ENCODE results near the gene GRPEL1. TPM values are rescaled to one million over a fixed set of nuclear protein-coding genes. Genes with fewer than 3 reads are reported as not detected.

GRPEL1 gene
- total RNA-seq, 1 experiment from 2014 or later = 78.2 TPM

DNA sequence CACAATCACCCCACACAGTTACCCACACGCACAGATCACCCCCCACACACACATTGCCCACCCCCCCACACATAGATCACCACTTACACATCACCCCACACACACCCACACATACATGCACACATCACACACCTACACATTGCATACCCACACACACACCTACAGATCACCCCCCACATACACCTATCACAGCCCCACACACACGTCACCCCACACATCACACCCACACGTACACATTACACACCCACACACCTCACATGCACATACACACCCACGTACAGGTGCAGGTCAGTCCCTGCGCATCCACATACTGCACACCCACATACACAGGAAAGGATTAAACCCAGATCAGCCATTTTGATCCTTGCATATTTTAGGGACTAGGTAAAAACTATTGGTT, 40.0 kb downstream of the GRPEL1 start:
- no peak overlapping the region for H3K27ac ChIP-seq (ENCODE audit: low read depth, low read length, poor library complexity, severe bottlenecking)
- no TSS peak for BruUV-seq (replicated peaks)
- ChIA-PET POLR2A (ENCODE audit: low non-redundant PET) (no interaction called here), CTCF (no interaction called here)
- TF ChIP-seq, protein P1, sequence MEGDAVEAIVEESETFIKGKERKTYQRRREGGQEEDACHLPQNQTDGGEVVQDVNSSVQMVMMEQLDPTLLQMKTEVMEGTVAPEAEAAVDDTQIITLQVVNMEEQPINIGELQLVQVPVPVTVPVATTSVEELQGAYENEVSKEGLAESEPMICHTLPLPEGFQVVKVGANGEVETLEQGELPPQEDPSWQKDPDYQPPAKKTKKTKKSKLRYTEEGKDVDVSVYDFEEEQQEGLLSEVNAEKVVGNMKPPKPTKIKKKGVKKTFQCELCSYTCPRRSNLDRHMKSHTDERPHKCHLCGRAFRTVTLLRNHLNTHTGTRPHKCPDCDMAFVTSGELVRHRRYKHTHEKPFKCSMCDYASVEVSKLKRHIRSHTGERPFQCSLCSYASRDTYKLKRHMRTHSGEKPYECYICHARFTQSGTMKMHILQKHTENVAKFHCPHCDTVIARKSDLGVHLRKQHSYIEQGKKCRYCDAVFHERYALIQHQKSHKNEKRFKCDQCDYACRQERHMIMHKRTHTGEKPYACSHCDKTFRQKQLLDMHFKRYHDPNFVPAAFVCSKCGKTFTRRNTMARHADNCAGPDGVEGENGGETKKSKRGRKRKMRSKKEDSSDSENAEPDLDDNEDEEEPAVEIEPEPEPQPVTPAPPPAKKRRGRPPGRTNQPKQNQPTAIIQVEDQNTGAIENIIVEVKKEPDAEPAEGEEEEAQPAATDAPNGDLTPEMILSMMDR (conservative IDR thresholded peaks at IDR 0.05; ENCODE audit: low read depth, low read length) = no peak
- no peak for TF ChIP-seq EZH2 (IDR thresholded peaks at IDR 0.05; ENCODE audit: borderline replicate concordance, low read depth, low read length, poor library complexity, severe bottlenecking)
- H3K4me3 ChIP-seq (ENCODE audit: low read depth, low read length, poor library complexity, severe bottlenecking) = no peak overlapping the region
- intact Hi-C loops (cut with micrococcal nuclease; ENCODE audit: unreplicated experiment) = no loop called here
- H3K36me3 ChIP-seq (ENCODE audit: insufficient read depth, low read length, poor library complexity, severe bottlenecking) = peaks cover 20% of the 10 kb centered on the region
- H3K9me3 ChIP-seq (ENCODE audit: low read depth, low read length, poor library complexity, severe bottlenecking) = no peaks in the 10 kb centered on the region
- no peak for DNase-seq (ENCODE audit: low spot score)
- H3K4me1 ChIP-seq (ENCODE audit: insufficient read depth, low read length, poor library complexity, severe bottlenecking) = no peaks in the 10 kb centered on the region
- no peaks in the 10 kb centered on the region for H3K27me3 ChIP-seq (replicated peaks; ENCODE audit: insufficient read depth, low read depth, low read length, poor library complexity)

DNA sequence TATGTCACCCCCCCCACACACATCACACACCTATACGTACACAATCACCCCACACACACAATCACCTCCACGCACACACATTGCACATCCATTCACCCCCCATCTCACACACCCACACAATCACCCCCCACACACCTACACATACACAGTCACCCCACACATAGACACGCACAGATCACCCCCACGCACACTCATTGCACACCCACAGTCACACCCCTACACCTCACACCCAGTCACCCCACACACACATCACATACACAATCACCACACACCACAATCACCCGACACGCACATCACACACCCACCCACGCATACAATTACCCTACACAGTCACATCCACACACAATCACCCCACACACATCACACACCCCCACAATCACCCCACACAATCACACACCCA, 40.6 kb downstream of the GRPEL1 start:
- ChIA-PET POLR2A (ENCODE audit: low non-redundant PET) (no interaction called here), CTCF (no interaction called here)
- no peaks in the 10 kb centered on the region for H3K9me3 ChIP-seq (ENCODE audit: low read depth, low read length, poor library complexity, severe bottlenecking)
- H3K36me3 ChIP-seq (ENCODE audit: insufficient read depth, low read length, poor library complexity, severe bottlenecking) = peaks cover 20% of the 10 kb centered on the region
- no TSS peak for BruUV-seq (replicated peaks)
- H3K4me1 ChIP-seq (ENCODE audit: insufficient read depth, low read length, poor library complexity, severe bottlenecking) = no peaks in the 10 kb centered on the region
- TF ChIP-seq EZH2 (IDR thresholded peaks at IDR 0.05; ENCODE audit: borderline replicate concordance, low read depth, low read length, poor library complexity, severe bottlenecking) = no peak
- TF ChIP-seq, protein P1 (conservative IDR thresholded peaks at IDR 0.05; ENCODE audit: low read depth, low read length) = no peak
- DNase-seq (ENCODE audit: low spot score) = no peak
- H3K27ac ChIP-seq (ENCODE audit: low read depth, low read length, poor library complexity, severe bottlenecking) = no peak overlapping the region
- no peaks in the 10 kb centered on the region for H3K27me3 ChIP-seq (replicated peaks; ENCODE audit: insufficient read depth, low read depth, low read length, poor library complexity)
- intact Hi-C loops (cut with micrococcal nuclease; ENCODE audit: unreplicated experiment) = no loop called here
- no peak overlapping the region for H3K4me3 ChIP-seq (ENCODE audit: low read depth, low read length, poor library complexity, severe bottlenecking)

DNA sequence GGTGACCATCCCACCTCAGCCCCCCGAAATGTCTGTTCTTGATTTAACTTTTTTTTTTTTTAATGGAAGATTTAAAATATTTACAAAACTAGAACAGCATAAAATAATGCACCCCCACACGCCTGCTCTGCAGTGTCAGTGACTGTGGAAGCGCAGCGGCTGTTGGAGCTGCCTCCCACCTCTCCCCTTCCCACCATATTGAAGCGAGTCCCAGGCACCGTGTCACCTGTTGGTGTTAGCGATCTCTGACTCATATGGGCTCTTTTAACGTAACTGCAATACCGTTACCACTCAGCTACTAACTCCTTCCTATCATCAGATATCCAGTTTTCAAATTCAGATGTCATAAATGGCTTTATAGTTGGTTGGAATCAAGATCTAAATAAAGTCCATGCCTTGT, 41.8 kb downstream of the GRPEL1 start:
- intact Hi-C loops (cut with micrococcal nuclease; ENCODE audit: unreplicated experiment) = no loop called here
- TF ChIP-seq, protein P1 (conservative IDR thresholded peaks at IDR 0.05; ENCODE audit: low read depth, low read length) = no peak
- TF ChIP-seq EZH2 (IDR thresholded peaks at IDR 0.05; ENCODE audit: borderline replicate concordance, low read depth, low read length, poor library complexity, severe bottlenecking) = no peak
- Histone ChIP-seq H3K36me3 (ENCODE audit: insufficient read depth, low read length, poor library complexity, severe bottlenecking) (peaks cover 13% of the 10 kb centered on the region), H3K9me3 (ENCODE audit: low read depth, low read length, poor library complexity, severe bottlenecking) (no peaks in the 10 kb centered on the region), H3K27ac (ENCODE audit: low read depth, low read length, poor library complexity, severe bottlenecking) (no peak overlapping the region), H3K4me3 (ENCODE audit: low read depth, low read length, poor library complexity, severe bottlenecking) (no peak overlapping the region), H3K27me3 (replicated peaks; ENCODE audit: insufficient read depth, low read depth, low read length, poor library complexity) (no peaks in the 10 kb centered on the region), H3K4me1 (ENCODE audit: insufficient read depth, low read length, poor library complexity, severe bottlenecking) (no peaks in the 10 kb centered on the region)
- POLR2A ChIA-PET (ENCODE audit: low non-redundant PET) = no interaction called here
- BruUV-seq (replicated peaks) = no TSS peak
- no peak for DNase-seq (ENCODE audit: low spot score)
- CTCF ChIA-PET = no interaction called here
